ENCODE data around the gene CNTN2.

CNTN2 gene

GRCh38 chr1:205073511-205073910, 30.5 kb downstream of the CNTN2 start:
- no peak for DNase-seq

GRCh38 chr1:205074084-205074483, 31.1 kb downstream of the CNTN2 start:
- no peak for DNase-seq

- no peak for DNase-seq
Observed at GRCh38 chr1:205074513-205074912, 31.5 kb downstream of the CNTN2 start.

- no peak for DNase-seq
Observed at GRCh38 chr1:205075642-205076155, 32.7 kb downstream of the CNTN2 start.

DNA sequence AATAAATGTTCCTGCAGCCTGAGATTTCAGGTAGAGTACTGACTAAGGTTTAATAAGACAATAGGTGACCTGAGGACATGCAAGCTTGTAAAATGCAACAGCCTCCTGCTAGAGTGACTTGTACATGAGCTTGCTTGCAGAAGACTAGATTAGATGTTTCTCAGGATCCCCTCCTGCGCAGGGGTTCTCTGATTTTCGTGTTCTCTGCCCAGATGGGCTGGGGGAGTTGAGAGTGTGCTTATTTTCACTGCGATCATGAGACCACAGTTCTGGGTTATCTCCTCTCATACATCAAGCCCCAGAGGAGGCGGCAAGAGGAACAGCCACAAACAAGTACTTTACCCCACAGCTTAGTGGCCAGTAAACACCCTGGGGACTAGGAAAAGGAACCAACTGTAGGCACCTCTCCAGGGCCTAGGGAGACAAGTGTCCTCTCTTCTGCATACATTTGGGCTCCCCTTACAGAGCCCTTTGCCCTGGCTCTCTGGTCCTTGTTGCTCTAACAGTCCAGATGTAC, 33.3 kb downstream of the CNTN2 start:
- DNase-seq: no peak

- no peak for DNase-seq
Observed at GRCh38 chr1:205077158-205077933, 34.3 kb downstream of the CNTN2 start.

- DNase-seq: no peak
Observed at GRCh38 chr1:205077934-205078311, 34.9 kb downstream of the CNTN2 start.

DNA sequence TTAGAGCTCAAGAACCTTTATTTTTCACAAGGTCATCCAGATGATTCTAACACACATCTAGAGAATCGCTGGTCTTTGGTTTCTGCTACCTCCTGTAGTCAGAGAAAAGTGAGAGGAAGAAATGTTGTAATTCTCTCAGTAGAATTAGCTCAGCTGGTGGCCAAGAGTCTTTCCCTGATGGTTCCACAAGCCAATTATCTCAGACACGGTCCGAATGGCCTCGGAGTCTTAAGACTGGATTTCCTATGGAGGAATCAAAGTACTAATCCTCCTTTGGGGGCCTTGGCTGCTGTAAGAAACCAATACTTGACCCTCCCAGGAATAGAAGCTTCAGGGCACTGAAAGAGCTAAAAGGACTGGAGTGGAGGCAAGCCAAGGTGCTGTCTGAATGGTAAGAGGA, 39.4 kb downstream of the CNTN2 start:
- no peak for DNase-seq

DNA sequence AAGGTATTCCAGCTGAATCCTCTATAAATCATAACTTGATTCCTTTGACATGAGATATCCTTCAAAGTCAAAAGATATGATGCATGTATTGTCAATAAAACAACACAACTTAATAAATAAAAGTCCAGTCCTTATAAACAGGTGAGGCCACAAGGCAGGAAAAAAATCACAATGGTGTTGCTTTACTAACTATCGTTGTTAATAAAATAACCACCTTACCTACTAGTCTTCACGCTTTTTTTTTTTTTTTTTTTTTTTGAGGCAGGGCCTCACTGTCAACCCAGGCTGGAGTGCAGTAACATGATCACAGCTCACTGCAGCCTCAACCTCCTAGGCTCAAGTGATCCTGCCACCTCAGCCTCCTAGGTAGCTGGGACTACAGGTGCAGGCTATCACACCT, 41.3 kb downstream of the CNTN2 start, which contains the start of gene TMEM81:
TSS of gene TMEM81 (minus strand) at position 101 of the 400 bp plus-strand sequence. CDS start 140 bp downstream, outside the sequence.
- no peak for DNase-seq

DNA sequence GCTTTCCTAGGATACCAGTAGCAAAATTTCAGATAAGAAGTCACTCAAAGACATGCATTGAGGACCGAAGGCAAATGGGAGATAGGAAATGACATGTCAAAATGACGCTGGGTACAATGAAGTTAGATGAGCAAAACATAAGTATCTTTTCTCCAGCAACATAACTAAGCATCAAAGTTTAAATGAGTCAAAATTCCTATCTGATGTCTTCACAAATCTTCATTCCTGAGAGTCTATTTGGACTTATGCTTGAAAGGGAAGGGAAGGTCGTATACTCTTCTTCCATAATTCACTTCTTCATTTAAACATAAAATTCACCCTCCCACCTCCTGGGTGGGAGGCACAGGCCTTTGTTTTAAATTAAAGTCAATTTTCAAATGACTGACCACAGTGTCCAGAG, 45.3 kb downstream of the CNTN2 start:
- no peak for DNase-seq

DNA sequence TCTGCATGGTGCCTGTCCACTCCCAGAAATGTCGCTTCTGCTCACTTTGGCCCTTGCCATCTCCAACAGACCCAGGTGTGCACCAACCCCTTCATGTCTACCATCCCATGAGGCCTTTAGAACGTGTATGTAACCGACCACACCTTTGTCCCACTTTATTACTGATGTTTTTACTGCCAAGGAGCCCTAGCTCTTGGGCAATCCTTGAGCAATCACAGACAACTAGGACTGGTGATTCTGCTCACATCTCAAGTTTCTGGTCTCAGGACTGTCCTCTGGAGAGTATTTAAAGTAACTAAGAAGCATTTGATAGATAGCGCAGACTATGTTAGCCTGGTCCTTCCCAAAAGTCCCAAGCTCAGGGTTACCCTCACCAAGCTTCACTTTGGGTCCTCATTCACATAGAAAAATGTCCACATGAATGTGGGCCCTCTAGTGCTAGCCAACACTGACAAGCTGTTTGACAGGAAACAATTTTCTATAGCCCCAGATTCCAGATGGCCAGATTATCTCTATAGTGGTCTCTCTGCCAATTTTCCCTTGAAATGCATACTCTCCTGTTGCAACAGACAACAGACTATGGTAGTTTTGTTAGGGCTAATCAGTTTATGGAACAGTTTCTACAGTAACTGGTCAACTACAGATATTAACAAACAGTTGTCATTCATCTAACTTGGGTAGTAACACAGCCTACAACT, 48.2 kb downstream of the CNTN2 start:
- no peak for DNase-seq

DNA sequence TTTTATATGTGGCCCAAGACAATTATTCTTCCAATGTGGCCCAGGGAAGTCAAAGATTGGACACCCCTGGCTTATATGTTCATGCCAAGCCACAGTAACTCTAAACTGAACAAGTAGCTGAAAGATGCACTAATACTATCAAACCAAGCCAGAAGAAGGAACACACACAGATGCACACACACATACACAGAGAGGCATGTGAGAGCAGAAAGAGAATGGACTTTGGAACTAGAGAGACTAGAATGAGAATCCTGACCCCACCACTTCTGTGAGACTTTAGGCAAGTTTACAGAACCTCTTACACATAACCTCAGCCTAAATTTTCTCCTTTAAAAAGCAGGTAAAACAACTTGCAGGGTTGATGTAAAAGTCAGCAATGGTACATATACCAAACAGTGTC, 52.4 kb downstream of the CNTN2 start:
- no peak for DNase-seq

- DNase-seq: no peak
Observed at GRCh38 chr1:205098242-205098641, 55.2 kb downstream of the CNTN2 start.

GRCh38 chr1:205102404-205102803, 59.4 kb downstream of the CNTN2 start:
- DNase-seq: no peak

GRCh38 chr1:205107327-205107726, 64.3 kb downstream of the CNTN2 start:
- DNase-seq: no peak

- no peak for DNase-seq
Observed at GRCh38 chr1:205108464-205108863, 65.5 kb downstream of the CNTN2 start.

DNA sequence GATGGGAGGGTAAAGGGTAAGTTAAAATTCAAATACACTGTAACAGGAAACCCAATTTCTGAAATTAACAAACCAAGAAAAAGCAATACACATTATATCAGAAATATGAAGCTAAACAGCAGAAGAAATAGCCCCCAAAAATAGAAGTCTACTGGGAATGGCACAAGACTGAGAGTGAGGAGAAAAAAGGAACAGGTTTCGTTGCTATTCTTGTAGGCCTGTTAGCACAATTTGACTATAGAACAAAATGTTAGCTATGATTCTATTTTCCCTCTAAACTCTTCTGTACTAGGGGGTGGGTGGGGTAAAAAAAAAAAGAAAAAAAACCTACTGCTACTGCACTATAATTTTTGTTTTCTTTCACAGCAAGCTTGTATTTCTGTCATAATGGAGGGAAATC, 66.3 kb downstream of the CNTN2 start:
- peak in 1 of 51 donors; percentile 6 for DNase-seq

DNA sequence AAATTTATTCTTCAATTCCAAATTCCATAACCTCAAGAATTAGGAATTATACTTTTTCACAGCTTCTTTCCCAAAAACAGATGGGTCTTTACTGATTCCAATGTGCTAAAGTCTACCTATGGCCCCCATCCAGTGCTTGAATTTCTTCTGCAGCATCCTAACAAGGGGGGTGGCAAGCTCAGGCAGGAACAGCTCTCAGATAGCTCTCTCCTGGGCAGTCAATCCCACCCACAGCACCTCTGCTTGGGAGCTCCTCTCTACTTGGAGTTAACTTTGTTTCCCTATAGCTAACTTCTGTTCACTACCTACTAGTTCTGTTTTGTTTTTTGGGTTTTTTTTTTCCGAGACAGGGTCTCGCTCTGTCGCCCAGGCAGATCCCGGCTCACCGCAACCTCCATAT, 66.7 kb downstream of the CNTN2 start:
- DNase-seq: no peak

- no peak for DNase-seq
Observed at GRCh38 chr1:205111354-205111753, 68.3 kb downstream of the CNTN2 start.

DNA sequence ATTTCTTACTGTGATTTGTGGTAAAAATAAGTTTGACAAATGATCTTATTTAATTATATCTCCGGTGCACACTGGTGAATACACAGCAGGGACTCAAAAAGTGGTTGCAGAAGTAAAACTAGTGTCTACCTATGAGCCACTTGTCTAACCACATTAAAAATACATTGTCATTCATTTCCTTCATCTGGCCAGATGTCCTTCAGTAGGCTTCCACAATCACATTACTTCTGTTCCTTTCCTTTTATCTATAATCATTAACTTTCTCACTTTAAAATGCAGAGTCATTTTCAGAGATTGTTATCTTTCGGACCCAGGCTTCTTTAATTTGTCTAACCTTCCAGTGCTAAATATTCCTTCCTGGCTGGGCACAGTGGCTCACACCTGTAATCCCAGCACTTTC, 75.7 kb downstream of the CNTN2 start:
- no peak for DNase-seq

- DNase-seq: peak; percentile 37 to 98 (median 88)
Observed at GRCh38 chr1:205121660-205122488, 78.9 kb downstream of the CNTN2 start, which contains the start of gene RBBP5. TSS of gene RBBP5 (minus strand) at chr1:205121978. CDS start at chr1:205121873, 105 bp downstream.

DNA sequence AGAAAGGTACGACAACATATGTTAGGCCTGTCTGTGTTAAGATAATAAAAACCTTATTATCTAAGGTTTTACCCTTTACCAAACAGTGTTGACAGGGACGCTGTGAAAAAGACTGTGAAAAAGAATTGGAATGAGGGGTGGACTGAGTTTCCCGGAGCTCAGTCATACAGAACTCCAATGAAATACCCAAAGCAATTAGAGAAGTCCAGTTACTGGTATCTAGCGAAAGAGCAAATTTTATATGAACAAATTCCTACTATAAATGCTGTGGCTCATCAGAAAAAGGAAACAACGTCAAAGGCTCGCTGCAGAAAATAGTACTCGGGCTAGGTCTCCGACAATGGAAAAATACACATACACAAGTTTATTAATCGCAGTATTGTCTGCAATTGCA, 79.5 kb downstream of the CNTN2 start:
- DNase-seq: no peak
